ENCODE measurements around the gene GPR84. TPM values are rescaled to one million over a fixed set of nuclear protein-coding genes. Genes with fewer than 3 reads are reported as not detected.

The GPR84 gene
- total and polyA plus RNA-seq, 2 donors (not counting 1 experiment from before 2014, with no cell fraction given): 0.16 TPM; not detected in 1

DNA sequence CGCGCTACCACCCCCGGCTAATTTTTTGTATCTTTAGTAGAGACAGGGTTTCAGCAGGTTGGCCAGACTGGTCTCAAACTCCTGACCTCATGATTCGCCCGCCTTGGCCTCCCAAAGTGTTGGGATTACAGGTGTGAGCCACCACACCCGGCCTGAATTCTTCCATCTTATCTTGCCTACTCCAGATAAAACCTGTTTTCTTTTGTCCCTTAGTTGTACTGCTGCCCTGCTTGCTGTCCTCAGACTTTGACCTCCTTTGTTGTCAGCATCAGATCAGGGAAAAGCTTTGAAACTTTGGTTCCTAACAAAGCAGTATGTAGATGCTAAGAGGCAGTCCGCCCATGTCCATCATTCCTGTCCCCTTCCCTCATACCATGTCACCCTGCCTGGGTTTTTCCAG lies 23.4 kb downstream of the GPR84 start:
- intact Hi-C loops (cut with micrococcal nuclease): no loop called here
- no peaks in the 10 kb centered on the region for H3K27me3 ChIP-seq (replicated peaks in 1 of 4; ENCODE audit: control extremely low read depth in 1 of 4, control insufficient read depth in 3 of 4, insufficient read depth in 4 of 4, low read length in 3 of 4)
- H2AFZ ChIP-seq (ENCODE audit: insufficient read depth, low read depth, low read length, poor library complexity, severe bottlenecking): no peak overlapping the region
- peaks cover 24% of the 10 kb centered on the region for H3K79me2 ChIP-seq (ENCODE audit: control insufficient read depth, insufficient read depth, low read length)
- H3K4me1 Mint-ChIP-seq: peaks cover 12% of the 10 kb centered on the region
- DNase-seq: no peak
- no peak overlapping the region for H3K27ac Mint-ChIP-seq
- no peak for ATAC-seq (ENCODE audit: low read depth)
- ChIA-PET CTCF (interaction anchor here (0.7 to 1.7 kb wide), 5 partner anchors 16 to 99 kb away, joined by 3 to 6 read pairs (median 5); partner anchors contain the start of gene COPZ1), POLR2A (no interaction called here)
- peaks cover 6 to 8% of the 10 kb centered on the region in 2 donors for H3K4me1 ChIP-seq (ENCODE audit: control insufficient read depth in 2 of 2, insufficient read depth in 2 of 2, low read length in 2 of 2)
- H3K9me3 ChIP-seq (ENCODE audit: control extremely low read depth in 1 of 3, control insufficient read depth in 2 of 3, insufficient read depth in 1 of 3, low read length in 2 of 3): no peaks in the 10 kb centered on the region
- no peak overlapping the region for H3K4me3 Mint-ChIP-seq
- H3K9ac ChIP-seq (ENCODE audit: low read length): no peak overlapping the region
- 97% methylated on average over 4 of the region's 7 CpGs for WGBS (ENCODE audit: insufficient coverage)
- H3K4me3 ChIP-seq (ENCODE audit: control extremely low read depth in 1 of 5, extremely low read depth in 1 of 5, insufficient read depth in 1 of 5, low read depth in 2 of 5, low read length in 4 of 5): no peak overlapping the region
- no peaks in the 10 kb centered on the region for H3K9me3 Mint-ChIP-seq (ENCODE audit: insufficient read depth)
- H3K36me3 ChIP-seq (replicated peaks in 1 of 2; ENCODE audit: control extremely low read depth in 1 of 2, control insufficient read depth in 1 of 2, extremely low read depth in 1 of 2, insufficient read depth in 2 of 2, low read length in 1 of 2): peaks cover 4 to 48% of the 10 kb centered on the region in 2 experiments
- no peak overlapping the region for H3K27ac ChIP-seq (ENCODE audit: low read length in 2 of 2)
- TF ChIP-seq EZH2 (IDR thresholded peaks at IDR 0.05; ENCODE audit: borderline replicate concordance, insufficient read depth, low read depth, low read length, poor library complexity, severe bottlenecking): no peak
- H3K4me2 ChIP-seq (replicated peaks; ENCODE audit: low read depth, low read length, poor library complexity, severe bottlenecking): no peak overlapping the region
- peaks cover 17% of the 10 kb centered on the region for H4K20me1 ChIP-seq (ENCODE audit: control insufficient read depth, insufficient read depth, low read length, poor library complexity, severe bottlenecking)
- no peaks in the 10 kb centered on the region for H3K27me3 Mint-ChIP-seq

DNA sequence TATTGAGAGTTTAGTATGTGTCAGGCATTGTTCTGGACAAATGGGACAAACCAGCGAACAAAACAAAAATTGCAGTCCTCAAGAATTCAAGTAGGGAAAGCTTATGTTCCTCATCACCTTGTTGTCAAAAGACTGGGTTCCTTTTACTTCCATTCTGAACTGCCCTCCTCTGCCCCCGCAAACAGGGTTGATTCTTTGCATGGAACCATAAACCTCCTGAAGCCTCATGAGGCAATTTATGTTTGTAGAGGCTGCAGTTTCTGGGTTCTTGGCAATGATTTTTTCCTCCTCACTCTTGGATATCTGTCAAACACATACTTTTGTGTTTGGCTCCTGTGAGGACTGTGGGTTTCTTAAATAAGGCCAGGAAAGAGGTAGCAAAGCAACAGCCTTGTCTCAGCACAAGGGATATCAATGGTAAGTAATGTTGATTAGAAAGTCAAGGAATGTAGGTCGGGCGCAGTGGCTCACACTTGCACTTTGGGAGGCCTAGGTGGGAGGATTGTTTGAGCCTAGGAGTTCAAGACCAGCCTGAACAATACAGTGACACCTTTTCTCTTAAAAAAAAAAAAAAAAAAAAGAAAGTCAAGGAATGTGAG lies 25.5 kb downstream of the GPR84 start:
- no peaks in the 10 kb centered on the region for H3K27me3 ChIP-seq (replicated peaks in 1 of 4; ENCODE audit: control extremely low read depth in 1 of 4, control insufficient read depth in 3 of 4, insufficient read depth in 4 of 4, low read length in 3 of 4)
- H3K9me3 Mint-ChIP-seq (ENCODE audit: insufficient read depth): no peaks in the 10 kb centered on the region
- H3K4me1 ChIP-seq (ENCODE audit: control insufficient read depth in 2 of 2, insufficient read depth in 2 of 2, low read length in 2 of 2): no peaks in the 10 kb centered on the region
- intact Hi-C loops (cut with micrococcal nuclease): no loop called here
- H3K27ac Mint-ChIP-seq: no peak overlapping the region
- no peak for ATAC-seq (ENCODE audit: low read depth)
- H3K4me3 ChIP-seq (ENCODE audit: control extremely low read depth in 1 of 5, extremely low read depth in 1 of 5, insufficient read depth in 1 of 5, low read depth in 2 of 5, low read length in 4 of 5): no peak overlapping the region
- peaks cover 7% of the 10 kb centered on the region for H3K4me1 Mint-ChIP-seq
- no peak overlapping the region for H3K4me2 ChIP-seq (replicated peaks; ENCODE audit: low read depth, low read length, poor library complexity, severe bottlenecking)
- no CpG with 5 or more reads among the region's 4 CpGs for WGBS (ENCODE audit: insufficient coverage)
- no peak for TF ChIP-seq EZH2 (IDR thresholded peaks at IDR 0.05; ENCODE audit: borderline replicate concordance, insufficient read depth, low read depth, low read length, poor library complexity, severe bottlenecking)
- TF ChIP-seq, protein P1, sequence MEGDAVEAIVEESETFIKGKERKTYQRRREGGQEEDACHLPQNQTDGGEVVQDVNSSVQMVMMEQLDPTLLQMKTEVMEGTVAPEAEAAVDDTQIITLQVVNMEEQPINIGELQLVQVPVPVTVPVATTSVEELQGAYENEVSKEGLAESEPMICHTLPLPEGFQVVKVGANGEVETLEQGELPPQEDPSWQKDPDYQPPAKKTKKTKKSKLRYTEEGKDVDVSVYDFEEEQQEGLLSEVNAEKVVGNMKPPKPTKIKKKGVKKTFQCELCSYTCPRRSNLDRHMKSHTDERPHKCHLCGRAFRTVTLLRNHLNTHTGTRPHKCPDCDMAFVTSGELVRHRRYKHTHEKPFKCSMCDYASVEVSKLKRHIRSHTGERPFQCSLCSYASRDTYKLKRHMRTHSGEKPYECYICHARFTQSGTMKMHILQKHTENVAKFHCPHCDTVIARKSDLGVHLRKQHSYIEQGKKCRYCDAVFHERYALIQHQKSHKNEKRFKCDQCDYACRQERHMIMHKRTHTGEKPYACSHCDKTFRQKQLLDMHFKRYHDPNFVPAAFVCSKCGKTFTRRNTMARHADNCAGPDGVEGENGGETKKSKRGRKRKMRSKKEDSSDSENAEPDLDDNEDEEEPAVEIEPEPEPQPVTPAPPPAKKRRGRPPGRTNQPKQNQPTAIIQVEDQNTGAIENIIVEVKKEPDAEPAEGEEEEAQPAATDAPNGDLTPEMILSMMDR (IDR thresholded peaks at IDR 0.05): no peak
- POLR2A ChIA-PET: no interaction called here
- peaks cover 44% of the 10 kb centered on the region for H3K79me2 ChIP-seq (ENCODE audit: control insufficient read depth, insufficient read depth, low read length)
- H3K9me3 ChIP-seq (ENCODE audit: control extremely low read depth in 1 of 3, control insufficient read depth in 2 of 3, insufficient read depth in 1 of 3, low read length in 2 of 3): no peaks in the 10 kb centered on the region
- no peak overlapping the region for H3K9ac ChIP-seq (ENCODE audit: low read length)
- DNase-seq: no peak
- CTCF ChIA-PET: interaction anchor here (1.7 to 2.0 kb wide), 2 partner anchors 49 to 61 kb away, joined by 3 to 7 read pairs; no protein-coding TSS in a partner anchor
- H3K36me3 ChIP-seq (replicated peaks in 1 of 2; ENCODE audit: control extremely low read depth in 1 of 2, control insufficient read depth in 1 of 2, extremely low read depth in 1 of 2, insufficient read depth in 2 of 2, low read length in 1 of 2): peaks cover 4 to 36% of the 10 kb centered on the region in 2 experiments
- H3K4me3 Mint-ChIP-seq: no peak overlapping the region
- no peak overlapping the region for H2AFZ ChIP-seq (ENCODE audit: insufficient read depth, low read depth, low read length, poor library complexity, severe bottlenecking)
- H3K27ac ChIP-seq (ENCODE audit: low read length in 2 of 2): no peak overlapping the region
- H3K27me3 Mint-ChIP-seq: no peaks in the 10 kb centered on the region
- peaks cover 14% of the 10 kb centered on the region for H4K20me1 ChIP-seq (ENCODE audit: control insufficient read depth, insufficient read depth, low read length, poor library complexity, severe bottlenecking)
